SK-N-SH (cell line): Measurements from ENCODE around the gene PTPRJ. TPM values are rescaled to one million over a fixed set of nuclear protein-coding genes. Genes with fewer than 3 reads are reported as not detected.

Experiments used
- CTCF ChIA-PET: fragments of 300-600, 350-600 bp; formaldehyde crosslinking; extraction: SDS; loops from one replicate; lab custom pipeline; 2021; lab: Yijun Ruan, JAX
- POLR2A ChIA-PET: fragments of 350-600 bp; sonication (Branson Sonifier 250); formaldehyde crosslinking; extraction: SDS; loops from one replicate; lab custom pipeline; 2020; ENCODE audit warnings: antibody characterized with exemption, inconsistent platforms; lab: Yijun Ruan, JAX
- DNase-seq: peaks from one replicate; pipeline ENCODE4 v3.0.0; 2012
- H2AFZ ChIP-seq: fragments of 200-600 bp; sonication (generic); 2 replicates; pipeline ENCODE4 v1.8.1; 2016; ENCODE audit warnings: antibody characterized with exemption, mild to moderate bottlenecking, low read depth
- H3F3A ChIP-seq: fragments of 200-600 bp; sonication (generic); replicated peaks from 2 replicates; pipeline ENCODE3; 2016; ENCODE audit warnings: antibody characterized with exemption, mild to moderate bottlenecking; ENCODE audit not compliant: insufficient read depth
- H3K27ac ChIP-seq, 2 experiments: fragments of 200-500 bp in 1 of 2; fragments of 200-600 bp in 1 of 2; sonication (Bioruptor generic) in 1 of 2; sonication (generic), shearing (Covaris generic) in 1 of 2; 2 replicates each; pipeline versions ENCODE4 v1.5.1 to v1.6.1; 2014 to 2016; ENCODE audit warnings: low read depth in 2 of 2, inconsistent platforms in 1 of 2, low read length in 1 of 2, mild to moderate bottlenecking in 1 of 2, mixed read lengths in 1 of 2
- H3K27me3 ChIP-seq: fragments of 200-600 bp; sonication (generic), shearing (Covaris generic); 2 replicates; pipeline ENCODE4 v1.6.1; 2016; ENCODE audit warnings: mixed run types; ENCODE audit not compliant: insufficient read depth
- H3K36me3 ChIP-seq, 2 experiments: fragments of 200-500 bp in 1 of 2; fragments of 200-600 bp in 1 of 2; sonication (Bioruptor generic) in 1 of 2; sonication (generic) in 1 of 2; replicated peaks in 1 of 2; 2 replicates each; pipeline versions ENCODE3 to v1.5.1; 2014 to 2016; ENCODE audit warnings: low read length in 1 of 2, mild to moderate bottlenecking in 1 of 2; ENCODE audit not compliant: insufficient read depth in 2 of 2, control insufficient read depth in 1 of 2
- H3K4me1 ChIP-seq, 2 experiments: fragments of 200-500 bp in 1 of 2; fragments of 200-600 bp in 1 of 2; sonication (Bioruptor generic) in 1 of 2; sonication (generic), shearing (Covaris generic) in 1 of 2; 2 replicates each; pipeline versions ENCODE4 v1.5.1 to v1.6.1; 2014 to 2016; ENCODE audit warnings: low read depth in 1 of 2, low read length in 1 of 2, mixed run types in 1 of 2; ENCODE audit not compliant: insufficient read depth in 2 of 2, control insufficient read depth in 1 of 2
- H3K4me2 ChIP-seq: fragments of 200-600 bp; sonication (generic), shearing (Covaris generic); 2 replicates; pipeline ENCODE4 v1.6.1; 2017; ENCODE audit warnings: mixed run types
- H3K4me3 ChIP-seq, 2 experiments: fragments of 200-500 bp in 1 of 2; fragments of 200-600 bp in 1 of 2; sonication (Bioruptor generic) in 1 of 2; sonication (generic), shearing (Covaris generic) in 1 of 2; 2 replicates each; pipeline versions ENCODE4 v1.5.1 to v1.8.1; 2014 to 2016; ENCODE audit warnings: low read depth in 2 of 2, inconsistent platforms in 1 of 2, low read length in 1 of 2, mild to moderate bottlenecking in 1 of 2, mixed read lengths in 1 of 2, moderate library complexity in 1 of 2
- H3K79me2 ChIP-seq: fragments of 200-600 bp; sonication (generic); 2 replicates; pipeline ENCODE4 v1.8.1; 2017; ENCODE audit warnings: mild to moderate bottlenecking; ENCODE audit not compliant: insufficient read depth
- H3K9ac ChIP-seq: fragments of 200-600 bp; sonication (generic); 2 replicates; pipeline ENCODE4 v1.6.1; 2017; ENCODE audit warnings: mixed run types
- H3K9me2 ChIP-seq: fragments of 200-600 bp; sonication (generic); 2 replicates; pipeline ENCODE4 v1.6.1; 2017; ENCODE audit warnings: mixed run types
- H3K9me3 ChIP-seq: fragments of 200-600 bp; sonication (generic); 2 replicates; pipeline ENCODE4 v1.6.1; 2017; ENCODE audit warnings: mixed run types, mild to moderate bottlenecking, moderate library complexity
- H4K20me1 ChIP-seq: fragments of 200-600 bp; sonication (generic); 2 replicates; pipeline ENCODE4 v1.6.1; 2017; ENCODE audit warnings: mild to moderate bottlenecking, mixed run types; ENCODE audit not compliant: insufficient read depth
- CHD2 ChIP-seq: fragments of 150-350 bp; IDR thresholded peaks from 2 replicates; pipeline ENCODE4 v1.6.1; 2018; ENCODE audit warnings: low read length; ENCODE audit not compliant: partially characterized antibody
- ELF1 ChIP-seq: IDR thresholded peaks from 2 replicates; pipeline ENCODE4 v1.4.0; 2012
- EZH2phosphoT487 ChIP-seq: fragments of 200-600 bp; sonication (generic); IDR thresholded peaks from 2 replicates; pipeline ENCODE4 v1.6.1; 2017; ENCODE audit warnings: low read depth, mixed run types, mild to moderate bottlenecking, antibody characterized with exemption, moderate library complexity, borderline replicate concordance
- GABPA ChIP-seq: IDR thresholded peaks from 2 replicates; pipeline ENCODE4 v1.4.0; 2012; ENCODE audit warnings: low read depth, mild to moderate bottlenecking
- NRF1 ChIP-seq: IDR thresholded peaks from 2 replicates; pipeline ENCODE4 v1.6.1; 2012; ENCODE audit warnings: low read depth, mild to moderate bottlenecking, low read length
- RAD21 ChIP-seq: IDR thresholded peaks from 2 replicates; pipeline ENCODE4 v1.6.1; 2012; ENCODE audit warnings: mild to moderate bottlenecking, low read length
- RXRA ChIP-seq: IDR thresholded peaks from 2 replicates; pipeline ENCODE4 v1.4.0; 2012; ENCODE audit warnings: low read depth, mild to moderate bottlenecking, borderline replicate concordance
- SMC3 ChIP-seq: IDR thresholded peaks from 2 replicates; pipeline ENCODE4 v1.6.1; 2012; ENCODE audit warnings: low read depth, low read length, improper control_type of control experiment
- TEAD4 ChIP-seq: IDR thresholded peaks from 2 replicates; pipeline ENCODE4 v1.4.0; 2012; ENCODE audit warnings: mild to moderate bottlenecking, borderline replicate concordance; ENCODE audit not compliant: insufficient read depth
- YY1 ChIP-seq: IDR thresholded peaks from 2 replicates; pipeline ENCODE4 v1.4.0; 2012; ENCODE audit warnings: low read depth, mild to moderate bottlenecking
- WGBS: methylation state at CpG from one replicate; pipeline ENCODE4 v1.1.6; 2017; ENCODE audit warnings: low lambda C conversion rate; 5-methylcytosine and 5-hydroxymethylcytosine counted together
- polyA plus RNA-seq, 3 experiments: library from polyadenylated mRNA; depleted of rRNA; stranded (reverse); fragments of >200 nt; gene quantifications; 2 replicates each; pipeline ENCODE4 v1.2.3, GENCODE V29; 2012
- TF ChIP-seq, protein P1 (sequence below): IDR thresholded peaks from 2 replicates; pipeline ENCODE4 v1.4.0; 2012; ENCODE audit warnings: low read depth
- TF ChIP-seq, protein P2 (sequence below): IDR thresholded peaks from 2 replicates; pipeline ENCODE4 v1.4.0; 2012; ENCODE audit warnings: low read depth, borderline replicate concordance
- TF ChIP-seq, protein P3 (sequence below): IDR thresholded peaks from 2 replicates; pipeline ENCODE4 v1.6.1; 2012; ENCODE audit warnings: mild to moderate bottlenecking, low read depth, low read length, moderate library complexity
- TF ChIP-seq, protein P4 (sequence below): IDR thresholded peaks from 2 replicates; pipeline ENCODE4 v1.4.0; 2012; ENCODE audit warnings: low read depth, borderline replicate concordance

Gene PTPRJ
- polyA plus RNA-seq, 1 of the 3 experiments (the other 2 are of a cell fraction) = 4.5 TPM

DNA sequence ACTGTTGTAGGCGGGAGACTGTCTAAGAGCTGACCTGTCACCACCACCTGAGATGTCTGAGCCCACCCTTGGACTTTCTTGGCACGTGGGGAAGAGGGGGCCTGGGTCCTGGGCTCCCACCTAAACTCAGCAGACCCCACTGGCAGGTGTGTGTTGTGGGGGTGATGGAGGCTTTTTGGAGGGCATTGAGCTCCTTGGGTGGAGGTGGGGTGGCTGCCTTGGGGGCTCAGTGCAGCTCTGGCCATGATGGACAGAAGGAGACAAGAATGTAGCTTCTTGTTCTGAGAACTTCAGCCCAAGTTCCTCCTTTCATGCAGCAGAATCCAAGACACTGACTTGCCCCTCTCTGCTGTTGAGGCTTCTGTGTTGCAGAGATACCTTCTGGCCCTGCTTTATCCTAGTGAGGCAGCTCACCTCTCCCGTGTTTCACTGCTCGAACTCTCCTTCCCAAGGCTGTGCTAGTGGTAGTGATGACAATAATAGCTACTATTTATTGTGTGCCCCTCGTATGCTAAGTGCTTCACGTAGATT is 119.6 kb downstream of the PTPRJ start:
- no peak overlapping the region for H3K4me2 ChIP-seq
- no peaks in the 10 kb centered on the region for H3K9me3 ChIP-seq
- H3K36me3 ChIP-seq = no peaks in the 10 kb centered on the region
- H3K4me3 ChIP-seq = no peak overlapping the region
- no peak for DNase-seq
- peaks cover 5 to 10% of the 10 kb centered on the region in 2 experiments; a peak in 3 of 4 replicates for H3K4me1 ChIP-seq
- H3K27ac ChIP-seq = no peak overlapping the region
- H3F3A ChIP-seq = no peaks in the 10 kb centered on the region
- WGBS = 88% methylated on average over 6 of the region's 6 CpGs
- no peaks in the 10 kb centered on the region for H3K27me3 ChIP-seq
- H3K9me2 ChIP-seq = no peaks in the 10 kb centered on the region
- H3K79me2 ChIP-seq = peaks cover 75% of the 10 kb centered on the region; the same call in 1 of the 2 replicates
- ChIA-PET POLR2A (no interaction called here), CTCF (interaction anchor here (2.9 to 7.0 kb wide), 2 partner anchors 9 to 165 kb away, joined by 20 to 47 read pairs; no protein-coding TSS in a partner anchor)
- peaks cover 4% of the 10 kb centered on the region; the same call in 1 of the 2 replicates for H4K20me1 ChIP-seq
- no peak overlapping the region for H3K9ac ChIP-seq
- H2AFZ ChIP-seq = no peak overlapping the region
- TF ChIP-seq, protein P1, sequence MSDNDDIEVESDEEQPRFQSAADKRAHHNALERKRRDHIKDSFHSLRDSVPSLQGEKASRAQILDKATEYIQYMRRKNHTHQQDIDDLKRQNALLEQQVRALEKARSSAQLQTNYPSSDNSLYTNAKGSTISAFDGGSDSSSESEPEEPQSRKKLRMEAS = no peak
- no peak for TF ChIP-seq EZH2phosphoT487
- TF ChIP-seq, protein P2, sequence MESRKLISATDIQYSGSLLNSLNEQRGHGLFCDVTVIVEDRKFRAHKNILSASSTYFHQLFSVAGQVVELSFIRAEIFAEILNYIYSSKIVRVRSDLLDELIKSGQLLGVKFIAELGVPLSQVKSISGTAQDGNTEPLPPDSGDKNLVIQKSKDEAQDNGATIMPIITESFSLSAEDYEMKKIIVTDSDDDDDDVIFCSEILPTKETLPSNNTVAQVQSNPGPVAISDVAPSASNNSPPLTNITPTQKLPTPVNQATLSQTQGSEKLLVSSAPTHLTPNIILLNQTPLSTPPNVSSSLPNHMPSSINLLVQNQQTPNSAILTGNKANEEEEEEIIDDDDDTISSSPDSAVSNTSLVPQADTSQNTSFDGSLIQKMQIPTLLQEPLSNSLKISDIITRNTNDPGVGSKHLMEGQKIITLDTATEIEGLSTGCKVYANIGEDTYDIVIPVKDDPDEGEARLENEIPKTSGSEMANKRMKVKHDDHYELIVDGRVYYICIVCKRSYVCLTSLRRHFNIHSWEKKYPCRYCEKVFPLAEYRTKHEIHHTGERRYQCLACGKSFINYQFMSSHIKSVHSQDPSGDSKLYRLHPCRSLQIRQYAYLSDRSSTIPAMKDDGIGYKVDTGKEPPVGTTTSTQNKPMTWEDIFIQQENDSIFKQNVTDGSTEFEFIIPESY = no peak
- TF ChIP-seq RAD21 = no peak
- TF ChIP-seq GABPA = no peak
- no peak for TF ChIP-seq CHD2
- TF ChIP-seq NRF1 = no peak
- no peak for TF ChIP-seq SMC3
- TF ChIP-seq ELF1 = no peak

DNA sequence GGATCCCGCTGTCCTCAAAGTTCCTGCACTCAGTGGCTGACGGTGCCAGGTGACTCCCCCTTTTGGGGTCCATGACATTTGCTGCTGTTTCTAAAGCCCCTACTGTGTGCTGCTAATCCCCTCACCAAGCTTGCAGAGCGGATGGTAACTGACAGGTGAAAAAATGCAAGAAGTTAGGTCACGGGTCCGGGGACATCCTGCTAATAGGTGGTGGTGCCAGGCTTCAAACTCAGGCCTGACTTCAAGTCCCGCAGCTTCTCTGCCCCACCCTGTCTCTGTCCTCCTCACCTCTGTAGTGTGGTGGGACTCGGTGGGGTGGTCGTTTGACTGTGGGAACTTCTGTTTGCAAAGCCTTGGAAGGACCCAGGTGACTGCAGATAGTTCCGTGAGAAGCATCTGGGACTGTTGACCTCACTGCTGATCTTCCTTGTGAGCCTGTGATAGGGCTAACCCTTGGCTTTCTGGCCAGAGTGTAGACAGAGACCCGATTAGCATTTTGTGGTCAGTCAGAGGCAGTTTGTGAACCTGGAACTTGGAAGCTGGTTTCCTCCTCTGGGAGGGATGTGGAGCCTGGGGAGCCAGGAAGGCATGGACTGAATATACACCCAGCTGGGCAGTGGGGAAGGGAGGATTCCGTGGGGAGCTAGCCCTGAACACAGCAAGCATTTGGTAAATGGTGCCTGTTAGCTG is 120.8 kb downstream of the PTPRJ start:
- H2AFZ ChIP-seq = no peak overlapping the region
- no peaks in the 10 kb centered on the region for H3F3A ChIP-seq
- DNase-seq = no peak
- no peak overlapping the region for H3K4me3 ChIP-seq
- WGBS = 90% methylated on average over 10 of the region's 11 CpGs
- H3K9me2 ChIP-seq = no peaks in the 10 kb centered on the region
- CTCF ChIA-PET = interaction anchor here (1.2 to 7.0 kb wide), 3 partner anchors 8 to 166 kb away, joined by 3 to 47 read pairs (median 20); no protein-coding TSS in a partner anchor
- peaks cover 5 to 7% of the 10 kb centered on the region in 2 experiments; a peak in 3 of 4 replicates for H3K4me1 ChIP-seq
- no peaks in the 10 kb centered on the region for H3K9me3 ChIP-seq
- POLR2A ChIA-PET = no interaction called here
- peaks cover 68% of the 10 kb centered on the region; the same call in 1 of the 2 replicates for H3K79me2 ChIP-seq
- no peaks in the 10 kb centered on the region for H3K27me3 ChIP-seq
- TF ChIP-seq RXRA (no peak), EZH2phosphoT487 (no peak), TEAD4 (no peak), RAD21 (no peak), YY1 (no peak)
- TF ChIP-seq, protein P3, sequence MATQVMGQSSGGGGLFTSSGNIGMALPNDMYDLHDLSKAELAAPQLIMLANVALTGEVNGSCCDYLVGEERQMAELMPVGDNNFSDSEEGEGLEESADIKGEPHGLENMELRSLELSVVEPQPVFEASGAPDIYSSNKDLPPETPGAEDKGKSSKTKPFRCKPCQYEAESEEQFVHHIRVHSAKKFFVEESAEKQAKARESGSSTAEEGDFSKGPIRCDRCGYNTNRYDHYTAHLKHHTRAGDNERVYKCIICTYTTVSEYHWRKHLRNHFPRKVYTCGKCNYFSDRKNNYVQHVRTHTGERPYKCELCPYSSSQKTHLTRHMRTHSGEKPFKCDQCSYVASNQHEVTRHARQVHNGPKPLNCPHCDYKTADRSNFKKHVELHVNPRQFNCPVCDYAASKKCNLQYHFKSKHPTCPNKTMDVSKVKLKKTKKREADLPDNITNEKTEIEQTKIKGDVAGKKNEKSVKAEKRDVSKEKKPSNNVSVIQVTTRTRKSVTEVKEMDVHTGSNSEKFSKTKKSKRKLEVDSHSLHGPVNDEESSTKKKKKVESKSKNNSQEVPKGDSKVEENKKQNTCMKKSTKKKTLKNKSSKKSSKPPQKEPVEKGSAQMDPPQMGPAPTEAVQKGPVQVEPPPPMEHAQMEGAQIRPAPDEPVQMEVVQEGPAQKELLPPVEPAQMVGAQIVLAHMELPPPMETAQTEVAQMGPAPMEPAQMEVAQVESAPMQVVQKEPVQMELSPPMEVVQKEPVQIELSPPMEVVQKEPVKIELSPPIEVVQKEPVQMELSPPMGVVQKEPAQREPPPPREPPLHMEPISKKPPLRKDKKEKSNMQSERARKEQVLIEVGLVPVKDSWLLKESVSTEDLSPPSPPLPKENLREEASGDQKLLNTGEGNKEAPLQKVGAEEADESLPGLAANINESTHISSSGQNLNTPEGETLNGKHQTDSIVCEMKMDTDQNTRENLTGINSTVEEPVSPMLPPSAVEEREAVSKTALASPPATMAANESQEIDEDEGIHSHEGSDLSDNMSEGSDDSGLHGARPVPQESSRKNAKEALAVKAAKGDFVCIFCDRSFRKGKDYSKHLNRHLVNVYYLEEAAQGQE = no peak
- TF ChIP-seq, protein P4, sequence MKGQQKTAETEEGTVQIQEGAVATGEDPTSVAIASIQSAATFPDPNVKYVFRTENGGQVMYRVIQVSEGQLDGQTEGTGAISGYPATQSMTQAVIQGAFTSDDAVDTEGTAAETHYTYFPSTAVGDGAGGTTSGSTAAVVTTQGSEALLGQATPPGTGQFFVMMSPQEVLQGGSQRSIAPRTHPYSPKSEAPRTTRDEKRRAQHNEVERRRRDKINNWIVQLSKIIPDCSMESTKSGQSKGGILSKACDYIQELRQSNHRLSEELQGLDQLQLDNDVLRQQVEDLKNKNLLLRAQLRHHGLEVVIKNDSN = no peak
- H4K20me1 ChIP-seq = peaks cover 3% of the 10 kb centered on the region; the same call in 1 of the 2 replicates
- H3K9ac ChIP-seq = no peak overlapping the region
- no peak overlapping the region for H3K27ac ChIP-seq
- no peak overlapping the region for H3K4me2 ChIP-seq
- H3K36me3 ChIP-seq = no peaks in the 10 kb centered on the region
